ENCODE measurements around the gene CKM.
"Not testable (repeated sequence)": the region's sequence is repeated elsewhere in the genome, so short reads cannot be mapped to it uniquely, and the experiment has no call there.

The CKM gene

GRCh38 chr19:45283443-45284033 lies 39.1 kb downstream of the CKM start:
- H3K9me3 ChIP-seq (ENCODE audit: control insufficient read depth, insufficient read depth, low read depth, low read length), result no peaks in the 10 kb centered on the region
- H3K4me3 ChIP-seq (ENCODE audit: low read depth, low read length), result no peak overlapping the region
- H3K36me3 ChIP-seq (ENCODE audit: control insufficient read depth, insufficient read depth, low read length), result peaks cover 52% of the 10 kb centered on the region
- H3K4me1 ChIP-seq (ENCODE audit: control insufficient read depth, insufficient read depth, low read length), result no peaks in the 10 kb centered on the region
- H3K9ac ChIP-seq (ENCODE audit: low read length), result no peak overlapping the region
- no peak overlapping the region for H3K27ac ChIP-seq (ENCODE audit: low read depth, low read length)
- H3K27me3 ChIP-seq (ENCODE audit: control insufficient read depth, insufficient read depth, low read length), result no peaks in the 10 kb centered on the region

- H3K4me3 ChIP-seq (ENCODE audit: low read depth, low read length), result no peak overlapping the region
- no peak overlapping the region for H3K27ac ChIP-seq (ENCODE audit: low read depth, low read length)
- H3K4me1 ChIP-seq (ENCODE audit: control insufficient read depth, insufficient read depth, low read length), result no peaks in the 10 kb centered on the region
- H3K9ac ChIP-seq (ENCODE audit: low read length), result no peak overlapping the region
- H3K27me3 ChIP-seq (ENCODE audit: control insufficient read depth, insufficient read depth, low read length), result no peaks in the 10 kb centered on the region
- H3K9me3 ChIP-seq (ENCODE audit: control insufficient read depth, insufficient read depth, low read depth, low read length), result no peaks in the 10 kb centered on the region
- peaks cover 58% of the 10 kb centered on the region for H3K36me3 ChIP-seq (ENCODE audit: control insufficient read depth, insufficient read depth, low read length)
These were observed 42.2 kb downstream of the CKM start for GRCh38 chr19:45280471-45280961.

- Histone ChIP-seq H3K9me3 (ENCODE audit: control insufficient read depth, insufficient read depth, low read depth, low read length) (no peaks in the 10 kb centered on the region), H3K4me3 (ENCODE audit: low read depth, low read length) (no peak overlapping the region), H3K9ac (ENCODE audit: low read length) (no peak overlapping the region), H3K27me3 (ENCODE audit: control insufficient read depth, insufficient read depth, low read length) (no peaks in the 10 kb centered on the region), H3K4me1 (ENCODE audit: control insufficient read depth, insufficient read depth, low read length) (no peaks in the 10 kb centered on the region), H3K36me3 (ENCODE audit: control insufficient read depth, insufficient read depth, low read length) (peaks cover 61% of the 10 kb centered on the region), H3K27ac (ENCODE audit: low read depth, low read length) (no peak overlapping the region)
These were observed 43.0 kb downstream of the CKM start for GRCh38 chr19:45279587-45280192.

GRCh38 chr19:45278087-45278486 lies 44.6 kb downstream of the CKM start:
- H3K9ac ChIP-seq (ENCODE audit: low read length), result no peak overlapping the region
- H3K4me1 ChIP-seq (ENCODE audit: control insufficient read depth, insufficient read depth, low read length), result no peaks in the 10 kb centered on the region
- H3K4me3 ChIP-seq (ENCODE audit: low read depth, low read length), result no peak overlapping the region
- H3K27ac ChIP-seq (ENCODE audit: low read depth, low read length), result no peak overlapping the region
- H3K36me3 ChIP-seq (ENCODE audit: control insufficient read depth, insufficient read depth, low read length), result peaks cover 69% of the 10 kb centered on the region
- H3K9me3 ChIP-seq (ENCODE audit: control insufficient read depth, insufficient read depth, low read depth, low read length), result no peaks in the 10 kb centered on the region
- H3K27me3 ChIP-seq (ENCODE audit: control insufficient read depth, insufficient read depth, low read length), result no peaks in the 10 kb centered on the region

- H3K36me3 ChIP-seq (ENCODE audit: control insufficient read depth, insufficient read depth, low read length), result peaks cover 72% of the 10 kb centered on the region
- H3K4me3 ChIP-seq (ENCODE audit: low read depth, low read length), result no peak overlapping the region
- no peak overlapping the region for H3K9ac ChIP-seq (ENCODE audit: low read length)
- H3K4me1 ChIP-seq (ENCODE audit: control insufficient read depth, insufficient read depth, low read length), result no peaks in the 10 kb centered on the region
- H3K27ac ChIP-seq (ENCODE audit: low read depth, low read length), result no peak overlapping the region
- H3K9me3 ChIP-seq (ENCODE audit: control insufficient read depth, insufficient read depth, low read depth, low read length), result no peaks in the 10 kb centered on the region
- H3K27me3 ChIP-seq (ENCODE audit: control insufficient read depth, insufficient read depth, low read length), result no peaks in the 10 kb centered on the region
These were observed 46.4 kb downstream of the CKM start for GRCh38 chr19:45276284-45276687.

GRCh38 chr19:45275370-45275971 lies 47.2 kb downstream of the CKM start:
- H3K27ac ChIP-seq (ENCODE audit: low read depth, low read length), result no peak overlapping the region
- H3K27me3 ChIP-seq (ENCODE audit: control insufficient read depth, insufficient read depth, low read length), result no peaks in the 10 kb centered on the region
- no peaks in the 10 kb centered on the region for H3K9me3 ChIP-seq (ENCODE audit: control insufficient read depth, insufficient read depth, low read depth, low read length)
- H3K4me1 ChIP-seq (ENCODE audit: control insufficient read depth, insufficient read depth, low read length), result no peaks in the 10 kb centered on the region
- H3K4me3 ChIP-seq (ENCODE audit: low read depth, low read length), result no peak overlapping the region
- H3K9ac ChIP-seq (ENCODE audit: low read length), result no peak overlapping the region
- peaks cover 72% of the 10 kb centered on the region for H3K36me3 ChIP-seq (ENCODE audit: control insufficient read depth, insufficient read depth, low read length)

GRCh38 chr19:45273521-45273855 lies 49.2 kb downstream of the CKM start:
- H3K36me3 ChIP-seq (ENCODE audit: control insufficient read depth, insufficient read depth, low read length), result peaks cover 64% of the 10 kb centered on the region
- H3K4me1 ChIP-seq (ENCODE audit: control insufficient read depth, insufficient read depth, low read length), result no peaks in the 10 kb centered on the region

GRCh38 chr19:45271735-45272108 lies 51.0 kb downstream of the CKM start:
- Histone ChIP-seq H3K9ac (ENCODE audit: low read length) (no peak overlapping the region), H3K27me3 (ENCODE audit: control insufficient read depth, insufficient read depth, low read length) (no peaks in the 10 kb centered on the region), H3K27ac (ENCODE audit: low read depth, low read length) (no peak overlapping the region), H3K36me3 (ENCODE audit: control insufficient read depth, insufficient read depth, low read length) (peaks cover 60% of the 10 kb centered on the region), H3K4me3 (ENCODE audit: low read depth, low read length) (no peak overlapping the region), H3K9me3 (ENCODE audit: control insufficient read depth, insufficient read depth, low read depth, low read length) (no peaks in the 10 kb centered on the region), H3K4me1 (ENCODE audit: control insufficient read depth, insufficient read depth, low read length) (no peaks in the 10 kb centered on the region)

More at GRCh38 chr19:45273521-45273855, 49.2 kb downstream of the CKM start:
- H3K9me3 ChIP-seq (ENCODE audit: control insufficient read depth, insufficient read depth, low read depth, low read length), result no peaks in the 10 kb centered on the region
- no peak overlapping the region for H3K27ac ChIP-seq (ENCODE audit: low read depth, low read length)
- no peak overlapping the region for H3K9ac ChIP-seq (ENCODE audit: low read length)
- H3K4me3 ChIP-seq (ENCODE audit: low read depth, low read length), result no peak overlapping the region
- no peaks in the 10 kb centered on the region for H3K27me3 ChIP-seq (ENCODE audit: control insufficient read depth, insufficient read depth, low read length)

GRCh38 chr19:45271098-45271734 lies 51.5 kb downstream of the CKM start:
- no peak overlapping the region for H3K9ac ChIP-seq (ENCODE audit: low read length)
- no peak overlapping the region for H3K4me3 ChIP-seq (ENCODE audit: low read depth, low read length)
- H3K27me3 ChIP-seq (ENCODE audit: control insufficient read depth, insufficient read depth, low read length), result no peaks in the 10 kb centered on the region
- H3K36me3 ChIP-seq (ENCODE audit: control insufficient read depth, insufficient read depth, low read length), result peaks cover 62% of the 10 kb centered on the region
- H3K27ac ChIP-seq (ENCODE audit: low read depth, low read length), result no peak overlapping the region
- H3K9me3 ChIP-seq (ENCODE audit: control insufficient read depth, insufficient read depth, low read depth, low read length), result no peaks in the 10 kb centered on the region
- H3K4me1 ChIP-seq (ENCODE audit: control insufficient read depth, insufficient read depth, low read length), result no peaks in the 10 kb centered on the region

GRCh38 chr19:45269939-45270338 lies 52.7 kb downstream of the CKM start:
- not testable (repeated sequence) for H3K9ac ChIP-seq (ENCODE audit: low read length); H3K4me3 ChIP-seq (ENCODE audit: low read depth, low read length); H3K27ac ChIP-seq (ENCODE audit: low read depth, low read length); H3K4me1 ChIP-seq (ENCODE audit: control insufficient read depth, insufficient read depth, low read length); H3K9me3 ChIP-seq (ENCODE audit: control insufficient read depth, insufficient read depth, low read depth, low read length); H3K27me3 ChIP-seq (ENCODE audit: control insufficient read depth, insufficient read depth, low read length)
- peaks cover 63% of the 10 kb centered on the region for H3K36me3 ChIP-seq (ENCODE audit: control insufficient read depth, insufficient read depth, low read length)

GRCh38 chr19:45267296-45267695 lies 55.4 kb downstream of the CKM start:
- Histone ChIP-seq H3K27ac (ENCODE audit: low read depth, low read length) (no peak overlapping the region), H3K36me3 (ENCODE audit: control insufficient read depth, insufficient read depth, low read length) (peaks cover 47% of the 10 kb centered on the region), H3K4me3 (ENCODE audit: low read depth, low read length) (no peak overlapping the region), H3K4me1 (ENCODE audit: control insufficient read depth, insufficient read depth, low read length) (no peaks in the 10 kb centered on the region), H3K27me3 (ENCODE audit: control insufficient read depth, insufficient read depth, low read length) (no peaks in the 10 kb centered on the region), H3K9me3 (ENCODE audit: control insufficient read depth, insufficient read depth, low read depth, low read length) (no peaks in the 10 kb centered on the region), H3K9ac (ENCODE audit: low read length) (no peak overlapping the region)

All from HUES6 (cell line).